ENCODE measurements around the gene CHD8. TPM values are rescaled to one million over a fixed set of nuclear protein-coding genes. Genes with fewer than 3 reads are reported as not detected.

The CHD8 gene
- total RNA-seq, 1 experiment from 2014 or later = 133 TPM

GRCh38 chr14:21426692-21427091, 29.2 kb downstream of the CHD8 start:
- CTCF ChIA-PET = no interaction called here
- Mint-ChIP-seq H3K4me3 (no peak overlapping the region), H3K4me1 (no peaks in the 10 kb centered on the region), H3K27ac (no peak overlapping the region), H3K9me3 (no peaks in the 10 kb centered on the region), H3K27me3 (ENCODE audit: low read depth) (no peaks in the 10 kb centered on the region), H3K36me3 (peaks cover 90% of the 10 kb centered on the region)
- TF ChIP-seq FOXP4 (CRISPR knock-in tag; IDR thresholded peaks at IDR 0.05) (no peak), IRF1 (CRISPR knock-in tag; IDR thresholded peaks at IDR 0.05) (no peak), ZNF423 (CRISPR knock-in tag; IDR thresholded peaks at IDR 0.05) (no peak), RELA (CRISPR knock-in tag; IDR thresholded peaks at IDR 0.05; ENCODE audit: borderline replicate concordance) (no peak), CBFB (CRISPR knock-in tag; IDR thresholded peaks at IDR 0.05; ENCODE audit: low read depth) (no peak), E2F5 (CRISPR knock-in tag; IDR thresholded peaks at IDR 0.05) (no peak), ZNF121 (CRISPR knock-in tag; IDR thresholded peaks at IDR 0.05) (no peak), NR1H2 (CRISPR knock-in tag; IDR thresholded peaks at IDR 0.05) (no peak), TP53 (CRISPR knock-in tag; IDR thresholded peaks at IDR 0.05) (no peak), CTCF (IDR thresholded peaks at IDR 0.05) (no peak), TEAD1 (CRISPR knock-in tag; IDR thresholded peaks at IDR 0.05) (no peak), GRHL2 (CRISPR knock-in tag; IDR thresholded peaks at IDR 0.05; ENCODE audit: insufficient replicate concordance, severe bottlenecking) (no peak)
- POLR2A ChIA-PET = no interaction called here
- ATAC-seq = no peak
- DNase-seq (ENCODE audit: low spot score) = no peak

GRCh38 chr14:21419528-21419927, 36.4 kb downstream of the CHD8 start:
- CTCF ChIA-PET = no interaction called here
- no peak for DNase-seq (ENCODE audit: low spot score)
- ATAC-seq = no peak
- POLR2A ChIA-PET = no interaction called here
- Mint-ChIP-seq H3K9me3 (no peaks in the 10 kb centered on the region), H3K36me3 (peaks cover 73% of the 10 kb centered on the region), H3K27me3 (ENCODE audit: low read depth) (no peaks in the 10 kb centered on the region), H3K4me1 (no peaks in the 10 kb centered on the region), H3K4me3 (no peak overlapping the region), H3K27ac (no peak overlapping the region)
- TF ChIP-seq JAZF1 (CRISPR knock-in tag; IDR thresholded peaks at IDR 0.05) = no peak
- no peak for TF ChIP-seq ATF2 (CRISPR knock-in tag; IDR thresholded peaks at IDR 0.05; ENCODE audit: borderline replicate concordance, low read depth)
- no peak for TF ChIP-seq ZNF532 (CRISPR knock-in tag; IDR thresholded peaks at IDR 0.05; ENCODE audit: borderline replicate concordance)
- no peak for TF ChIP-seq SMAD3 (CRISPR knock-in tag; IDR thresholded peaks at IDR 0.05; ENCODE audit: borderline replicate concordance)
- no peak for TF ChIP-seq ZNF317 (CRISPR knock-in tag; IDR thresholded peaks at IDR 0.05; ENCODE audit: borderline replicate concordance, low read depth)
- TF ChIP-seq GABPB1 (CRISPR knock-in tag; IDR thresholded peaks at IDR 0.05) = no peak
- no peak for TF ChIP-seq E2F1 (CRISPR knock-in tag; IDR thresholded peaks at IDR 0.05)
- TF ChIP-seq MYBL2 (CRISPR knock-in tag; IDR thresholded peaks at IDR 0.05) = no peak
